ENCODE measurements around the gene RTF1.

Gene RTF1

DNA sequence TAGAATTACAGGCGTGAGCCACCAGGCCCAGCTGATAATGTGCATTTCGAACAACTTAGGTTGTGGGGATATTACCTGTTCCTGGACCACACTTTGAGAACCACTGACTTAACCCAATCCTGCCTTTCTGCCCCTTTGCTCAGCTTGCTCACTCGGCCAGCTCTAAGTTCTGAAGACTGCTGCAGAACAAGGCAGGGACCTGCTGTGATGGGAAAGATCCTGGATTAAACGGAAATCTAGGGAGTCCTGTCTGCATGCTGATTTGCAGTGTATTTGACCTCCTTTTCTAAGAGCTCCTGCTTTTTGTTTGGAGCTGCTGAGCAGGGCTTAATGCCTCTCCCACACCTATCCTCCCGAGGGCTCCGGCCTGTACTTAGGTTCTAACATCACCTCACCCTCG lies 93.8 kb downstream of the RTF1 start:
- no peak for DNase-seq

DNA sequence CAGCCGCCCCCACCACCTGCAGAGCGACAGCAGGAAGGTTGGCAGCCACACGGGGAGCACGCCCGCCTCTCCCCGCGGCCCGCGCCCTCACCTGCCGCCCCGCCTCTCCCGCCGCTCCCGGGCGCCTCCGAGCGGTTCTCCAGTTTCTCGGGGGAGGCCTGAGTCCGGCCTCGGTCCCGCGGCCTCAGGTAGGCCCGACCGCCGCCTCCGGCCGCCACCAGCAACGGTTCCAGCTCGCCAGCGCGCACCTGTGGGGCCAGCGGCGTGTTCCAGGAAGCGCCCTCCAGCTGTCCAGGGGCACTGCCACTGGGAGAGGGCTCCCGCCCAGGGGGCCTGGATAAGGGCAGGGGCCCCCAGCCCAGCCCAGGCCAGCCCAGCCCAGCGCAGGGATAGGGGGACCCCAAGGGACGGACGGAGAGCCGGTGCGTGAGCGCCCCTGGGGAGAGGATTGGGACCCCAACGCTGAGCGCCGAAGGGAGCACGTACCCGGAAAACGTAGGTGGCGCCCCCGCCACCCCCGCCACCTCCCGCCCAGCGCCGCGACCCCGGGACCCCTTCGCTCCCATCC lies 94.5 kb downstream of the RTF1 start:
- no peak for DNase-seq

DNA sequence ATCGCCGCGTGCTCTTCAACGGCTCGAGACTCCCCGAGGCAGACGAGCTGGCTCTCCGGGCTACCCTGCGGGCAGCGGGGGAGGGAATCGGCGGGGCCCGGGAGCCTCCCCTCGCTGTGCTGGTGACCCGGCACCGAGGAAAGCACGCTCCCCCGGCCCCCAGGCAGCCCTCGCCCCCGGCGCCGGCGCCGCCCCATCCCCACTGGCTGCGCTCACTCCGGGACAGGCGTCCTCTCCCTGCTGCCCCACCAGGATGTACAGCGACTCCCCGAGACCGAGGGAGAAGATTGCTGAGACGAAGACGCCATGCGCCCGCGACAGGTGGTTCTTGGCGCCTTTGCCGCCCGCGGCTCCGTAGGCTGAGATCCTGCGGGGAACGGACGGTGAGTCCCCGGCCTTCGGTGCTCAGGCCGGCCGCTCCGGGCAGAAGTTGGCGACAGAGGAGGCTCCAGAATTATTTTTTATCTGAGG lies 95.0 kb downstream of the RTF1 start:
- DNase-seq = no peak

DNA sequence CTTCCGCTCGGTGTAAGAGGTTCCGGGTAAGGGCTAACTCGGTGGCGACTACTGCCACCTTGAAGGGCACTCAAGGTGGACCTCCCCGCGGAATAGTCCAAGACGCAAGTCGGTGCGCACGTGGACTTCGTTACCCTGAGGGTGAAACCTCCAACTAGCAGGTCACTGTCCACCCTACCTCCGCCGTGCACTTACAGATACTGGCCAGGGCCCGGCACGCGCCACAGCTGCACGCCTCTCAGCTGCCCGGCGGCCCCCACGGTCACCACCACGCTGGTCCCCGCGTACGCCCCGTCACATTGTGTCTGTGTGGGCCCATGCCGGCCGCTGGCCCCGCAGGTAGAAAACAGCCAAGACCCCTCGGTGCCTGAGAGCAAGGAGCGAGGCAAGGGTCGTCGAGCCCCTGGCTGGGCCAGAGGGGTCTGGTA lies 95.6 kb downstream of the RTF1 start:
- no peak for DNase-seq

DNA sequence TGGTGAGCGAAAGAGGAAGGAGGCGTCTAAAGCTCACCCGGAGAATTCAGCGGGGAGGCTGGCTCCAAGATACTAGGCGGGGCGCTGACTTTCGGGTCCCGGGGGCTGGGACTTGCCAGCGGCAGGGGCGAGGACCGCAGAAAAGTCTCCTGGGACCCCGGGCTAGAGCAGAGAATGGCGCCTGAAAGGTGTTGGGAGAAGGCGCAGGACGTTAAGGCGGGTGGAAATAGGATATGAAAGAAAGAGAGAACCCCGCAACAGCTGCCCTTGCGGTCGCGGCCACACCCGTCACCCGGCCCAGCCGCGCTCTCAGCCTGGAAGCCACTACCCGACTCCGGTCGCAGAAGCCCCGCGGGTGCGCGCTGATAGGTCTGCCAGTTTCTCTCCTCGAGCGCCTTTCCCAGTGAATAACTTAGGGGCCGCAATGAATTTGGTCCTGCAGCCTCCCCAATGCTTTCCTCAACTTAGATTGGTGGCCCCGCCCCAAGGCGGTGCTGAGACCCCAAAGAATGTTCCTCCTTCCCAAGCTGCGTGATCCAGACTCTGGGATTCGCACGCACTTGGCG lies 96.1 kb downstream of the RTF1 start:
- DNase-seq = no peak

DNA sequence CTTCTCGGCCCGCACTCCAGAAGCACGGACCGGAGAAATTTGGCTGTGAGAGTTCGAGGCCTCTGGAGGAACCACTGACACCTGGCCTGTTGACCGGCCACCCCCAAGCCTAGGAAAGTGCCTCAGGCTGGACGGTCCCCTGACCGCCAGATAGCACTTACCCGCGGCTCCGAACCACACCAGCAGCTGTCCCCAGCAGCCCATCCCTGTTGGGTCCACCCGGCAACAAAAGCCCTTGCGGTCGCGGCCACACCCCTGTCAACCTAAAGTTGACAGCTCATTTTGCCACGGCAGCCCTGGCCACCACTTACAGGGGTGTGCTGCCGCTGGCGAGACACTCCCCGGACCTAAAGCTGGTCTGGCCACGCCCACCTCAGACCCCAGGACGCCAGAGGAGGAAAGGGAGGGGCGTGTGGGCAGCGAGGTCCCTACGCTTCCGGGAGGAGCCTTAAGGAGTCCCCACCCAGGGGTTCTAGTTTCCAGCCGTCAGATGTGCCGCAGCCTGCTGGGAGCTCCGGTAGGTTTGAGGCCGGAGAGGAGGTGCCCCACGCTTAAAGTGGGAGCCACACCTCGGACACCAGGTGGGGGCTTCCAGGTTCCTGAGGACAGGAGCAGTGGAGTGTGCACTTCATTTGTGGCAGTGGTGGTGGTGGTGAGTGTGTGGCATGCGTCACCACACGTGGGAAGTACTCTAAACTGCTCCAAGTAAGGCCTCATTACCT lies 96.8 kb downstream of the RTF1 start, which contains the start of gene LTK:
Gene LTK (minus strand): TSS at position 322 of the 722 bp plus-strand sequence. CDS start 118 bp downstream, at position 204.
- no peak for DNase-seq

DNA sequence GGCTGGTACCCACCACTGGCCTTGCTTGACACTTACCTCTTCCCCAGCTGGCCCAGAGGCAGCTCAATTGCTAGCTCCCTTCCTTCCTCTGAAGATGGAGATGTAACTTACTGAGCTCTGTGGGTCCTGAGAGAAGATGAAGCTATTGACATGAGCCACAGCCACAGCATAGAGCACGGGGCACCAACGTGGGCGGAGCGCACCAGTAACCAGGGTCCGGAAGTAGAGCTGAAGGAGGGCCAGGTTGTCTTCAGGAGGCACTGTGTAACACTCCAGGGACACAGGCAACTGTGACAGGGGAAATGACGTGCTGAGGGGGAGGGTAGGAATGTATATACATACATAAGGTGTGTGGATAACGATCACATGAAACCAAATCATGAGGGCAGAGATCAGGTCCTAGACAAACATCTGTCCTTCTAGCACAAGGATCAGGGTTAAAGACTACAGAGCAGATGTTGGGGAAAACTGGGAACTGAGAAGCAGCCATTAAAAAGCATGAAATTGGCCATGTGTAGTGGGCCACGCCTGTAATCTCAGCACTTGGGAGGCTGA lies 101.1 kb downstream of the RTF1 start:
- no peak for DNase-seq

DNA sequence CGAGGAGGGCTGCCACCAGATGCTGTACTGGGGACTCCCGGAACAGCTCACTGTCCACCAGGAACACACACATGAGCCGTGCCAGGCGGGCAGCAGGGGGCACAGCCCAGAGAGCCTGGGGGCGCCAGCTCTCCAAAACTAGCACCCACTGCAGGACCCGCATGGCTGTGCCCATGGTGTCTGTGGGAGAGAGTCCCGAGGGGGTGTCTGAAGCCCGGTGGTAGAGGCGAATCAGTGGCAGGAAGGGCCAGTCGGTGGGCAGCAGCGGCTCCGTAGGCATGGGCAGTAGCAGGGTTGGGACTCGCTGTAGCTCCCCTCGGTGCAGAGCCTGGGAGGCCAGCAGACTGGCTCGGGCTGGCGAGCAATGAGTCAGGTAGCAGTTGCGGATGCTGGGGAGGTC lies 103.7 kb downstream of the RTF1 start:
- no peak for DNase-seq

DNA sequence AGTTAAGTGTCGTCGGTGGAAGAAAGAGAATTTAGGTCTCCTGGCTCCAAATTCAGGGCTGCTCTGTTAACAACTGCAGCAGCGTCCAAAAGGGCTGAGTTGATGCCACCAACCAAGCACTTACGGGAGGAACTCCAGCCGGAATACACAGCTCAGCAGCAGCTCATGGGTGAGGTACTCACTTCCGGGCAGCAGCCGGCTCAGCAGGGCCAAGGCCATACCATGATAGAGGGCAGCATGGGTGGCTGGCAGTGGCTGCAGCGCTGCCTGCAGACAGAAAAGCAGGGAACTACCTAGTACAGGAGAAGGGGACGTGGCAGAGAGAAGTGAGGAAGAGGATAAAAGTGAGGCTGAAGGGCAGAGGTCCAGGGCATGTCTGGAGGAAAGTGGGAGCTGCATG lies 104.7 kb downstream of the RTF1 start:
- DNase-seq = no peak

DNA sequence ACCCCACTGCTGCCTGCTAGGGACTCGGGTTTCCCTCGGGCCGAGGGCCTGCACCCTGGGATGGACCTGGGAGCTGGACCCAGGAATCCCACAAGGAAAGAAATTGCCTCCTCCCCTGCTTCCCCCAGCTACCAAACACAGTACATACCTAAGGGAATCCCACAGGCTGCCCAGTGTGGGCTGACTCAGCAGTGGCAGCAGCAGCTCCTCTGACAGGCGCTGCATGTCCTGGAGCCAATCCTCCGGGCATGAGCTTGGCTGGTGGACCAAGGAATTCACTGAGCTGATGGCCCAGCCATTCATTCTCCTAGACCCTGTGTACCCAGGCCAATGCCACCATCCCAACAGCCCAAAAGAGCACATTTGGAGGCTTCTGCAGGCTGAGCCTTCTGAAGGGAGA lies 106.2 kb downstream of the RTF1 start:
- no peak for DNase-seq

DNA sequence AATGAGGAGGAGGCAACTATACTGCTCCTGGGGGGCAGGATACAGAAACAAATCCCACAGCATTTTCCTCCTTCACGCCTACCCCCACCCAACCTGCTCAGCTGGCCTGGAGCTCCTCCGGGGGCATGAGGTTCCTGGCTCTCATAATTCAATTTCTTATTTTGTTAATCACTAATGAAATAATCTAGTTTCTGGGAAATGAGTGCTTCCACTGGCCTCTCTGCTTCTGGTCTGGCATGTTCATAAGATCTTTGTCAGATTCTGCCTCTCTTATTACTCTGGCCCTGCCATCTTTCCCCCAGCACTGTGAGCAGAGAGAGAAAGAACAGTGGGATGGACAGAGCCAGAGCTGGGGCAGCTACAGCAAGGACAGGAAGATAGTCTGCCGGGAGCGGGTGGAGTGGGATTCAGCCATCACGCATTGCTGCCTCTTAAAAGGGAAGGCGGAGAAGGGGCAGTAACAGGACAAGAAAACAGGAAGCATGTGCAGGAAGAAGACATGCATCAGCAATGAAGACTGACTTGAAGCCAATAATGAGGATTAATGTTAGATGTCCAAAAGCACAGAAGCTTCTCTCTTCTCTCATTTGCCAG lies 113.6 kb downstream of the RTF1 start:
- DNase-seq = no peak
